ENCODE results near the gene SETMAR. TPM values are rescaled to one million over a fixed set of nuclear protein-coding genes. Genes with fewer than 3 reads are reported as not detected.

SETMAR gene
- total RNA-seq, 4 donors from 2014 or later: 24.7 to 30.3 (median 28.4) TPM

- no peak for TF ChIP-seq CTCF (IDR thresholded peaks at IDR 0.05)
- ATAC-seq (ENCODE audit: low FRiP score): no peak
- DNase-seq (ENCODE audit: low spot score): no peak
Measured at GRCh38 chr3:4343258-4343657, 40.1 kb downstream of the SETMAR start.

- no peak for DNase-seq (ENCODE audit: low spot score)
- peak; percentile 95 for ATAC-seq (ENCODE audit: low FRiP score)
- TF ChIP-seq CTCF (IDR thresholded peaks at IDR 0.05): peak in 1 of 3 donors; percentile 50
Measured at GRCh38 chr3:4350789-4351163, 47.6 kb downstream of the SETMAR start.

GRCh38 chr3:4351164-4351855 is 48.1 kb downstream of the SETMAR start:
- no peak for DNase-seq (ENCODE audit: low spot score)
- peak; percentile 62 for ATAC-seq (ENCODE audit: low FRiP score)
- TF ChIP-seq CTCF (IDR thresholded peaks at IDR 0.05): no peak

GRCh38 chr3:4351872-4352271 is 48.7 kb downstream of the SETMAR start:
- DNase-seq (ENCODE audit: low spot score): no peak
- no peak for ATAC-seq (ENCODE audit: low FRiP score)
- no peak for TF ChIP-seq CTCF (IDR thresholded peaks at IDR 0.05)

GRCh38 chr3:4355401-4356219 is 52.4 kb downstream of the SETMAR start:
- TF ChIP-seq CTCF (IDR thresholded peaks at IDR 0.05): no peak
- DNase-seq (ENCODE audit: low spot score): peak; percentile 30
- no peak for ATAC-seq (ENCODE audit: low FRiP score)

- TF ChIP-seq CTCF (IDR thresholded peaks at IDR 0.05): no peak
- DNase-seq (ENCODE audit: low spot score) (no peak), ATAC-seq (ENCODE audit: low FRiP score) (no peak)
Measured at GRCh38 chr3:4356220-4356540, 53.0 kb downstream of the SETMAR start.

Measured in omental fat pad (tissue), 4 donors.